GM13977 (cell line): ENCODE results near the gene WDR41.
"Not testable (repeated sequence)": the region's sequence is repeated elsewhere in the genome, so short reads cannot be mapped to it uniquely, and the experiment has no call there.

Source experiments
- DNase-seq: peaks from one replicate; pipeline ENCODE4 v3.0.0; 2012; ENCODE audit warnings: low spot score
- CTCF ChIP-seq: IDR thresholded peaks from 2 replicates; pipeline ENCODE4 v1.5.1; 2012; ENCODE audit warnings: mild to moderate bottlenecking, control low read depth; ENCODE audit not compliant: insufficient read depth; ENCODE audit errors: extremely low read depth, missing control alignments
- in situ Hi-C: fragments of 300-500 bp; cut with MboI; formaldehyde crosslinking; loops from one replicate; pipeline ENCODE4 v1.12.0; 2022; ENCODE audit warnings: low sequenced_read_pairs, low pct_unique_long_range_greater_than_20kb, mixed read lengths, inconsistent platforms; ENCODE audit not compliant: unreplicated experiment

Gene WDR41

GRCh38 chr5:77499441-77499840 lies 7.3 kb upstream of the WDR41 start:
- TF ChIP-seq CTCF, result no peak
- DNase-seq, result no peak
- in situ Hi-C loops, result no loop called here

- no peak for TF ChIP-seq CTCF
- no peak for DNase-seq
- in situ Hi-C loops, result no loop called here
Observed at GRCh38 chr5:77498952-77499351, 6.8 kb upstream of the WDR41 start.

- TF ChIP-seq CTCF, result no peak
- in situ Hi-C loops, result no loop called here
- DNase-seq, result no peak
Observed at GRCh38 chr5:77494935-77495334, 2.8 kb upstream of the WDR41 start.

- in situ Hi-C loops, result no loop called here
- no peak for DNase-seq
- TF ChIP-seq CTCF, result no peak
Observed at GRCh38 chr5:77492653-77493000, 511 bp upstream of the WDR41 start.

- in situ Hi-C loops, DNase-seq: not testable (repeated sequence)
Observed at GRCh38 chr5:77490741-77491344, 1.3 kb downstream of the WDR41 start.

GRCh38 chr5:77486344-77486962 lies 5.7 kb downstream of the WDR41 start:
- in situ Hi-C loops, result no loop called here
- TF ChIP-seq CTCF, result no peak
- no peak for DNase-seq

- no peak for DNase-seq
- no peak for TF ChIP-seq CTCF
- in situ Hi-C loops, result no loop called here
Observed at GRCh38 chr5:77483682-77484081, 8.4 kb downstream of the WDR41 start.

GRCh38 chr5:77475041-77475440 lies 17.1 kb downstream of the WDR41 start:
- DNase-seq, in situ Hi-C loops: not testable (repeated sequence)

GRCh38 chr5:77468875-77469274 lies 23.2 kb downstream of the WDR41 start:
- DNase-seq, in situ Hi-C loops: not testable (repeated sequence)
